Measurements from ENCODE around the gene FLRT1. TPM values are rescaled to one million over a fixed set of nuclear protein-coding genes. Genes with fewer than 3 reads are reported as not detected.

The FLRT1 gene
- total and polyA plus RNA-seq, 2 of the 13 experiments (the other 11 are each of a cell fraction or from before 2014, with no cell fraction given) = 0.02 to 0.08 TPM

- H3K4me2 ChIP-seq (ENCODE audit: low read depth, low read length) = no peak overlapping the region
- in situ Hi-C loops (cut with HindIII; ENCODE audit: extremely low pct_ligation_motif_present, low pct_unique_long_range_greater_than_20kb) (no loop called here), intact Hi-C loops (cut with micrococcal nuclease; ENCODE audit: unreplicated experiment) (no loop called here)
- no TSS peak for BruUV-seq (replicated peaks)
- CTCF ChIA-PET (ENCODE audit: low intra/inter-chr PET ratio, low total read pairs) = no interaction called here
- no peak overlapping the region for H2AFZ ChIP-seq (ENCODE audit: low read length)
- DNase-seq (ENCODE audit: low spot score) (no peak), ATAC-seq (no peak), FAIRE-seq (no peak)
- peaks cover 28% of the 10 kb centered on the region; the same call in 1 of the 2 replicates for H4K20me1 ChIP-seq (ENCODE audit: insufficient read depth, low read length)
- H3K27ac ChIP-seq (ENCODE audit: extremely low read length, insufficient read depth, low read length) = no peak overlapping the region
- H3K4me3 ChIP-seq (replicated peaks in 1 of 3; ENCODE audit: insufficient read depth in 1 of 3, low read depth in 2 of 3, low read length in 3 of 3) = no peak overlapping the region
- peaks cover 3 to 31% of the 10 kb centered on the region in 2 experiments; a peak in 3 of 5 replicates for H3K27me3 ChIP-seq (ENCODE audit: control insufficient read depth in 1 of 2, insufficient read depth in 2 of 2, low read length in 2 of 2)
- POLR2A ChIA-PET = no interaction called here
- peaks cover 16% of the 10 kb centered on the region for H3K4me1 ChIP-seq (ENCODE audit: insufficient read depth, low read length)
- 29% methylated on average over 4 of the region's 23 CpGs for WGBS (ENCODE audit: low lambda C conversion rate)
- H3K79me2 ChIP-seq (ENCODE audit: insufficient read depth, low read length) = no peaks in the 10 kb centered on the region
- H3K9me3 ChIP-seq (ENCODE audit: low read length) = no peaks in the 10 kb centered on the region
- H3K36me3 ChIP-seq (replicated peaks in 1 of 2; ENCODE audit: control insufficient read depth in 1 of 2, insufficient read depth in 2 of 2, low read length in 2 of 2) = no peaks in the 10 kb centered on the region
- TF ChIP-seq ZBTB7B (CRISPR knock-in tag; IDR thresholded peaks at IDR 0.05) (no peak), ZNF563 (CRISPR knock-in tag; IDR thresholded peaks at IDR 0.05) (no peak), ZNF605 (CRISPR knock-in tag; IDR thresholded peaks at IDR 0.05) (no peak), ZNF558 (CRISPR knock-in tag; IDR thresholded peaks at IDR 0.05; ENCODE audit: borderline replicate concordance) (no peak), ZNF780A (CRISPR knock-in tag; IDR thresholded peaks at IDR 0.05) (no peak), KDM5B (CRISPR knock-in tag; IDR thresholded peaks at IDR 0.05; ENCODE audit: borderline replicate concordance) (no peak), NFRKB (IDR thresholded peaks at IDR 0.05) (no peak), MXD3 (CRISPR knock-in tag; IDR thresholded peaks at IDR 0.05) (no peak), KDM1A (CRISPR knock-in tag; IDR thresholded peaks at IDR 0.05) (no peak), ZSCAN29 (CRISPR knock-in tag; conservative IDR thresholded peaks at IDR 0.05) (no peak), ZNF747 (CRISPR knock-in tag; IDR thresholded peaks at IDR 0.05; ENCODE audit: borderline replicate concordance) (no peak), NR2F2 (IDR thresholded peaks at IDR 0.05; ENCODE audit: borderline replicate concordance, low read depth) (no peak)
- no peak overlapping the region for H3K9ac ChIP-seq (ENCODE audit: insufficient read depth, low read depth, low read length)
Measured at GRCh38 chr11:64037027-64037634, 1.4 kb downstream of the FLRT1 start.
